Parathyroid adenoma (tissue), 2 donors: ENCODE data around the gene PIM2.

ENCODE experiments used
- H2AFZ ChIP-seq: fragments of 300-600 bp; sonication (generic); one replicate; pipeline ENCODE4 v1.7.0; 2017; ENCODE audit warnings: antibody characterized with exemption, mild to moderate bottlenecking
- H3K27ac ChIP-seq: fragments of 300-600 bp; sonication (generic); one replicate; pipeline ENCODE4 v1.7.0; 2017
- H3K27me3 ChIP-seq: fragments of 300-600 bp; sonication (generic); one replicate; pipeline ENCODE4 v1.7.0; 2017; ENCODE audit warnings: low read length; ENCODE audit not compliant: control insufficient read depth, insufficient read depth
- H3K36me3 ChIP-seq: fragments of 300-600 bp; sonication (generic); one replicate; pipeline ENCODE4 v1.7.0; 2017; ENCODE audit warnings: low read length; ENCODE audit not compliant: control insufficient read depth, insufficient read depth
- H3K4me1 ChIP-seq: fragments of 300-600 bp; sonication (generic); one replicate; pipeline ENCODE4 v1.7.0; 2017; ENCODE audit warnings: control low read depth
- H3K4me2 ChIP-seq: fragments of 300-600 bp; sonication (generic); one replicate; pipeline ENCODE4 v1.7.0; 2017; ENCODE audit warnings: low read length
- H3K4me3 ChIP-seq: fragments of 300-600 bp; sonication (generic); one replicate; pipeline ENCODE4 v1.7.0; 2017; ENCODE audit warnings: low read depth, low read length
- H3K79me2 ChIP-seq: fragments of 300-600 bp; sonication (generic); one replicate; pipeline ENCODE4 v1.7.0; 2017; ENCODE audit warnings: control low read depth
- H3K9ac ChIP-seq: fragments of 300-600 bp; sonication (generic); one replicate; pipeline ENCODE4 v1.7.0; 2017; ENCODE audit warnings: mild to moderate bottlenecking
- H3K9me3 ChIP-seq: fragments of 300-600 bp; sonication (generic); one replicate; pipeline ENCODE4 v1.7.0; 2017; ENCODE audit warnings: low read length; ENCODE audit not compliant: control insufficient read depth
- CTCF ChIP-seq: fragments of 300-600 bp; sonication (generic); IDR thresholded peaks from one replicate; pipeline ENCODE4 v1.7.0; 2017; ENCODE audit warnings: antibody characterized with exemption, mild to moderate bottlenecking
- donor health status: primary hyperparathyroidism.

The PIM2 gene

GRCh38 chrX:48894891-48895290, 23.9 kb downstream of the PIM2 start:
- H3K27me3 ChIP-seq, result no peaks in the 10 kb centered on the region
- no peak overlapping the region for H2AFZ ChIP-seq
- no peaks in the 10 kb centered on the region for H3K79me2 ChIP-seq
- H3K4me2 ChIP-seq, result no peak overlapping the region
- H3K36me3 ChIP-seq, result no peaks in the 10 kb centered on the region
- no peak overlapping the region for H3K9ac ChIP-seq
- H3K4me1 ChIP-seq, result peaks cover 5% of the 10 kb centered on the region
- no peak overlapping the region for H3K4me3 ChIP-seq
- no peak overlapping the region for H3K27ac ChIP-seq
- H3K9me3 ChIP-seq, result no peaks in the 10 kb centered on the region
- no peak for TF ChIP-seq CTCF

GRCh38 chrX:48893556-48894348, 25.1 kb downstream of the PIM2 start:
- no peaks in the 10 kb centered on the region for H3K9me3 ChIP-seq
- H3K4me3 ChIP-seq, result no peak overlapping the region
- no peaks in the 10 kb centered on the region for H3K36me3 ChIP-seq
- H3K27me3 ChIP-seq, result no peaks in the 10 kb centered on the region
- H3K27ac ChIP-seq, result no peak overlapping the region
- no peak for TF ChIP-seq CTCF
- H2AFZ ChIP-seq, result no peak overlapping the region
- peaks cover 5% of the 10 kb centered on the region for H3K4me1 ChIP-seq
- H3K9ac ChIP-seq, result no peak overlapping the region
- no peaks in the 10 kb centered on the region for H3K79me2 ChIP-seq
- H3K4me2 ChIP-seq, result no peak overlapping the region

GRCh38 chrX:48892896-48893295, 25.9 kb downstream of the PIM2 start:
- H3K79me2 ChIP-seq, result no peaks in the 10 kb centered on the region
- no peak overlapping the region for H3K9ac ChIP-seq
- no peaks in the 10 kb centered on the region for H3K27me3 ChIP-seq
- no peak for TF ChIP-seq CTCF
- H3K4me2 ChIP-seq, result no peak overlapping the region
- no peak overlapping the region for H3K4me3 ChIP-seq
- no peaks in the 10 kb centered on the region for H3K9me3 ChIP-seq
- H3K4me1 ChIP-seq, result peaks cover 5% of the 10 kb centered on the region
- H3K36me3 ChIP-seq, result no peaks in the 10 kb centered on the region
- no peak overlapping the region for H3K27ac ChIP-seq
- no peak overlapping the region for H2AFZ ChIP-seq

- H3K4me2 ChIP-seq, result peak overlapping the region; percentile 66
- H3K9ac ChIP-seq, result peak overlapping the region; percentile 43
- peak; percentile 51 for TF ChIP-seq CTCF
- no peaks in the 10 kb centered on the region for H3K36me3 ChIP-seq
- H2AFZ ChIP-seq, result peak overlapping the region; percentile 75
- H3K9me3 ChIP-seq, result no peaks in the 10 kb centered on the region
- no peaks in the 10 kb centered on the region for H3K27me3 ChIP-seq
- H3K27ac ChIP-seq, result peak overlapping the region; percentile 76
- H3K4me3 ChIP-seq, result peak overlapping the region; percentile 64
- peaks cover 5% of the 10 kb centered on the region for H3K4me1 ChIP-seq
- no peaks in the 10 kb centered on the region for H3K79me2 ChIP-seq
These were observed 27.2 kb downstream of the PIM2 start for GRCh38 chrX:48891402-48892288.
